Measurements from ENCODE around the gene CYTH2.

- peak; percentile 20; the same call in 1 of the 2 replicates for TF ChIP-seq POLR2AphosphoS5 (IDR thresholded peaks at IDR 0.05; ENCODE audit: low read depth, low read length)
- no peak; a peak in 1 of 4 replicates for TF ChIP-seq REST (IDR thresholded peaks at IDR 0.05; ENCODE audit: insufficient read depth in 1 of 2, low read depth in 2 of 2, low read length in 2 of 2)
- no peak for TF ChIP-seq SIN3A (IDR thresholded peaks at IDR 0.05; ENCODE audit: borderline replicate concordance, insufficient read depth, low read length)
Observed at GRCh38 chr19:48424694-48425219, 44.4 kb upstream of the CYTH2 start.
